Activated CD8-positive, alpha-beta T cell treated with anti-CD3 and anti-CD28 coated beads, Interleukin-2, amount 10 ng/mL, durations not matched to agents 7 days and 5 days (primary cell): ENCODE data around the gene PDZK1IP1. TPM values are rescaled to one million over a fixed set of nuclear protein-coding genes. Genes with fewer than 3 reads are reported as not detected.
A peak's percentile ranks its signal among the peaks of the same experiment; 100 is the strongest.

ENCODE experiments used
- ATAC-seq: fragments of 150-1000 bp; cut with Tn5 transposase; one replicate; pipeline ENCODE4 v1.10.0; 2021; ENCODE audit warnings: moderate library complexity
- CTCF ChIA-PET: fragments of 350-600 bp; sonication (Branson Sonifier 250); formaldehyde crosslinking; loops from one replicate; lab custom pipeline; 2021; ENCODE audit warnings: antibody characterized with exemption; lab: Charles Lee
- POLR2A ChIA-PET: fragments of 350-600 bp; sonication (Branson Sonifier 250); formaldehyde crosslinking; loops from one replicate; lab custom pipeline; 2021; ENCODE audit warnings: antibody characterized with exemption; lab: Charles Lee
- DNase-seq: peaks from one replicate; pipeline ENCODE4 v3.0.0-alpha.2; 2020
- H3K27ac Mint-ChIP-seq: one replicate; pipeline ENCODE4 v1.8.0; 2021; ENCODE audit warnings: mild to moderate bottlenecking, mixed read lengths
- H3K27me3 Mint-ChIP-seq: one replicate; pipeline ENCODE4 v1.8.0; 2021; ENCODE audit warnings: low read depth, mixed read lengths
- H3K36me3 Mint-ChIP-seq: one replicate; pipeline ENCODE4 v1.8.0; 2021; ENCODE audit warnings: low read depth, mixed read lengths
- H3K4me1 Mint-ChIP-seq: one replicate; pipeline ENCODE4 v1.8.0; 2021; ENCODE audit warnings: low read depth, mixed read lengths
- H3K4me3 Mint-ChIP-seq: one replicate; pipeline ENCODE4 v1.8.0; 2021; ENCODE audit warnings: mild to moderate bottlenecking, mixed read lengths
- H3K9me3 Mint-ChIP-seq: one replicate; pipeline ENCODE4 v1.8.0; 2022; ENCODE audit warnings: mixed read lengths; ENCODE audit not compliant: insufficient read depth
- total RNA-seq, 2 experiments: library from RNA; stranded (reverse); gene quantifications; one replicate each; pipeline ENCODE4 v1.2.3, GENCODE V29; 2021

The PDZK1IP1 gene
- not detected for total RNA-seq

GRCh38 chr1:47189844-47190508, at the start of gene PDZK1IP1:
Gene PDZK1IP1, minus strand, starts transcription at chr1:47190036. Its CDS starts 104 bp downstream, at chr1:47189932.
- POLR2A ChIA-PET = no interaction called here
- Mint-ChIP-seq H3K4me3 (no peak within 1 kb of the TSS), H3K9me3 (no peaks in the 10 kb centered on the region), H3K36me3 (no peaks in the 10 kb centered on the region), H3K27ac (no peak within 1 kb of the TSS), H3K27me3 (peaks cover 3% of the 10 kb centered on the region), H3K4me1 (no peaks in the 10 kb centered on the region)
- CTCF ChIA-PET = interaction anchor here (0.6 to 3.7 kb wide), 4 partner anchors 11 to 247 kb away, joined by 3 to 26 read pairs (median 6); no protein-coding TSS in a partner anchor
- no peak for ATAC-seq
- no peak for DNase-seq

GRCh38 chr1:47238935-47239592, 49.2 kb upstream of the PDZK1IP1 start:
- no peaks in the 10 kb centered on the region for H3K36me3 Mint-ChIP-seq
- DNase-seq (no peak), ATAC-seq (no peak)
- CTCF ChIA-PET = interaction anchor here (1.0 to 1.6 kb wide), 2 partner anchors 60 to 199 kb away, joined by 3 to 5 read pairs; partner anchors contain the start of gene FOXD2
- H3K4me1 Mint-ChIP-seq = peaks cover 13% of the 10 kb centered on the region
- POLR2A ChIA-PET = no interaction called here
- H3K9me3 Mint-ChIP-seq = no peaks in the 10 kb centered on the region
- no peak overlapping the region for H3K4me3 Mint-ChIP-seq
- H3K27me3 Mint-ChIP-seq = peaks cover 43% of the 10 kb centered on the region
- no peak overlapping the region for H3K27ac Mint-ChIP-seq

GRCh38 chr1:47235806-47236205, 46.0 kb upstream of the PDZK1IP1 start:
- DNase-seq (no peak), ATAC-seq (no peak)
- no peaks in the 10 kb centered on the region for H3K9me3 Mint-ChIP-seq
- H3K36me3 Mint-ChIP-seq = no peaks in the 10 kb centered on the region
- ChIA-PET CTCF (interaction anchor here (1.3 to 2.9 kb wide), 2 partner anchors 27 to 44 kb away, joined by 4 to 11 read pairs; no protein-coding TSS in a partner anchor), POLR2A (interaction anchor here (0.6 kb wide), 1 partner anchor 9 kb away, joined by 3 read pairs; no protein-coding TSS in a partner anchor)
- no peak overlapping the region for H3K27ac Mint-ChIP-seq
- peaks cover 28% of the 10 kb centered on the region for H3K4me1 Mint-ChIP-seq
- H3K27me3 Mint-ChIP-seq = peaks cover 58% of the 10 kb centered on the region
- H3K4me3 Mint-ChIP-seq = no peak overlapping the region

- H3K4me1 Mint-ChIP-seq = peaks cover 33% of the 10 kb centered on the region
- no peaks in the 10 kb centered on the region for H3K9me3 Mint-ChIP-seq
- ATAC-seq = no peak
- ChIA-PET POLR2A (interaction anchor here (0.6 kb wide), 1 partner anchor 9 kb away, joined by 3 read pairs; no protein-coding TSS in a partner anchor), CTCF (interaction anchor here (1.3 to 2.9 kb wide), 2 partner anchors 28 to 43 kb away, joined by 4 to 11 read pairs; no protein-coding TSS in a partner anchor)
- no peaks in the 10 kb centered on the region for H3K36me3 Mint-ChIP-seq
- H3K27ac Mint-ChIP-seq = no peak overlapping the region
- peaks cover 61% of the 10 kb centered on the region for H3K27me3 Mint-ChIP-seq
- H3K4me3 Mint-ChIP-seq = no peak overlapping the region
- no peak for DNase-seq
Measured at GRCh38 chr1:47235241-47235681, 45.4 kb upstream of the PDZK1IP1 start.

DNA sequence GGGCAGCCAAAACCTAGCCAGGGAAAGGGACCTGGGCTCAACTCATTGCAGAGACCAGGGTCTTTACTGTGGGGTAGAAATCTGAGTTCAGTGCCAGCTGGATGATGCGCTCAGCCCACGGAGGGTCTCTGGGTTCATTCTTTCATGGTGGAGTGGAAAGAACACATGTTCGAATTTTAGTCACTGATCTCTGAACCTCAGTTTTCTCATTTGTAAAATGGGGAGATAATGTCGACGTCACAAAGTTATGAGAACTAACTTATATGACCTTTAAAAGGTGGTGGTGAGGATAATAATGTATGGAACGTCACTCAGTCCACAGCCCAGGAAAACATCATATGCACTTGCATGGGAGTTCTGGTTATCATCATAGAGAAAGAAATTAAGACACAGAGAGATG, 43.4 kb upstream of the PDZK1IP1 start:
- H3K9me3 Mint-ChIP-seq = no peaks in the 10 kb centered on the region
- H3K27me3 Mint-ChIP-seq = peaks cover 78% of the 10 kb centered on the region
- no peaks in the 10 kb centered on the region for H3K36me3 Mint-ChIP-seq
- H3K27ac Mint-ChIP-seq = no peak overlapping the region
- ChIA-PET CTCF (interaction anchor here (1.3 kb wide), 1 partner anchor 204 kb away, joined by 3 read pairs; no protein-coding TSS in a partner anchor), POLR2A (no interaction called here)
- no peak for ATAC-seq
- H3K4me1 Mint-ChIP-seq = peaks cover 32% of the 10 kb centered on the region
- no peak for DNase-seq
- H3K4me3 Mint-ChIP-seq = no peak overlapping the region

- H3K36me3 Mint-ChIP-seq = no peaks in the 10 kb centered on the region
- peaks cover 82% of the 10 kb centered on the region for H3K27me3 Mint-ChIP-seq
- H3K9me3 Mint-ChIP-seq = no peaks in the 10 kb centered on the region
- H3K4me3 Mint-ChIP-seq = peak within 1 kb of the TSS; percentile 32
- H3K4me1 Mint-ChIP-seq = peaks cover 32% of the 10 kb centered on the region
- DNase-seq (no peak), ATAC-seq (no peak)
- ChIA-PET POLR2A (no interaction called here), CTCF (interaction anchor here (1.3 kb wide), 1 partner anchor 205 kb away, joined by 3 read pairs; no protein-coding TSS in a partner anchor)
- no peak within 1 kb of the TSS for H3K27ac Mint-ChIP-seq
Measured at GRCh38 chr1:47232187-47232874, 42.5 kb upstream of the PDZK1IP1 start, which contains the start of gene TAL1. Gene TAL1, minus strand, starts transcription at chr1:47232225. Its CDS starts 6,337 bp downstream, at chr1:47225888.

DNA sequence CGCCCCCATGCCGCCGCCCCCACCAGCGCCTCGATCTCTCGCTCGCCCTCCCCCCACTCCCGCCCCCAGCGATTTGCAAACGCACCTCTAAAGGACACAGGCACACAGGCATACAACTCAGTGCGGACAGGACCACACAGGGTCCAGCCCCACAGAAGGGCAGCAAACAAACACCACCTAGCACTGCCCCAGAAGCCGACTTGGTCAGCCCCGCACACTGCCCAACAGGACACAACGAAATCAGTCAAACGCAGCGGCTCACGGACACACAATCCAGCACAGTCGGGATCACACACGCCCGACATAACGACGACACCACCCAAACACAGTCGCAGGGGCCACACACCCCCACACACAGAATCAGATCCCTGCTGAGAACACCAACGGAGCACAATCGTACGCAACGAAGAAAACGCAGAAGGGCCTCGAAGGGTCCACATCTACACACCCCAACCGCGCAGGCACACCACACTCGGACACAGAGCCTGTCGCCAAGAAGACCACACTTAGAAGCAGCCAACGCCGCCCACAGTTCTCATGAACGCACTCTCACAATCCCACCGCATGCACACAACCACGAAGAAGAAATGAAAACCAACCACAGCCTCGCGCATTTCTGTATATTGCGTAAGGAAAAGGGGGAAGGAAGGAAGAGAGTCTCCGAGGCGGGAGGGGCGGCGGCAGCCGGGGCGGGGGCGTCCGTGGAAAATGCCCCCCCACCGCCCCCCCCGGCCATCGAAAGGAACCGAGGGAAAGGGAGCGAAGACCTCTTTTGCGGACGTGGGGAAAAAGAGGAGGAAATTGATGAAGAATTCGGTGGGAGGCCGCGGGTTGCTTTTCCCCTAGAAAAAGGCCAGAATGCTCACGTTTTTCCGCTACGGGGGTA, 41.7 kb upstream of the PDZK1IP1 start:
- Mint-ChIP-seq H3K4me3 (peak overlapping the region; percentile 32), H3K27me3 (peaks cover 87% of the 10 kb centered on the region), H3K36me3 (no peaks in the 10 kb centered on the region), H3K27ac (no peak overlapping the region), H3K4me1 (peaks cover 32% of the 10 kb centered on the region), H3K9me3 (no peaks in the 10 kb centered on the region)
- ChIA-PET POLR2A (no interaction called here), CTCF (interaction anchor here (1.0 kb wide), 1 partner anchor 39 kb away, joined by 4 read pairs; no protein-coding TSS in a partner anchor)
- DNase-seq (no peak), ATAC-seq (no peak)

- no peak for ATAC-seq
- H3K27ac Mint-ChIP-seq = no peak overlapping the region
Measured at GRCh38 chr1:47230692-47231300, 41.0 kb upstream of the PDZK1IP1 start.

DNA sequence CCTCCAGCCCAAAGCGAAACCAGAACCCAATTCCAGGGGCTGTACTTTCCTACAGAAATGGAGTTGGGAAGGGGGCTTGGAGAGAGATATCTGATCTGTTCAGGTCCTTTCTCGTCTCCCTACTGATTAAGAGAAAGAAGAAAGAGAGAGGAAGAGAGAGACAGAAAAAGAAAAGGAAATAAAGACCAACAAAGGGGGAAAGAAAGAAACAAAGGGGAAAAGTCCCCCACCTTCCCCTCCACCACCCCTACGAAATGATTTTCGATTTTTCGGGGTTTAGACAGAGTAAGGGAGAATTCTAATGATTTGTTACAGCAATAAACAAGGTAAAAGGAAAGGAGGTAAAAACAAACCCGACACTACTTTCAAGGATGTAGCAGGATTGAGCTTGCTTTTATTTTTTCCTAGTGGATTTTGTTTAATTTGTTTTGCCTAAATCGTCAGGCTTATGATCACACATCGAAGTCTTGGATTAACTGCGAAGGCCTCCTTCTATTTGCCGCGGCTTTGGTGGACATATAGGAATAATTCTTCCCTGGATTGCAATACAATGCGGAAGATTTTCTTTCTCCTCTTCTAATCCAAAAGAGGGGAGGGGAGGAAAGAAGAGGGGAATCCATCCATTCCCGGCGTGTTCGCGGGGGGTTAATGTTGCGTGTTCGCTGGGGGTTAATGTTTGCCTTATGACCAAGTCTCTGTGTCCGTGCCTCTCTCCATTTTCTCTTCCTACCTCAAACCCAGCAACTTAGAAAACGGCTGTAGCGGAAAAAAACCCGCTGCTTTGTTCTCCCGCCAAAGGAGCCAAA, 40.3 kb upstream of the PDZK1IP1 start:
- peak overlapping the region; percentile 22 for H3K4me3 Mint-ChIP-seq
- H3K27ac Mint-ChIP-seq = no peak overlapping the region
- H3K4me1 Mint-ChIP-seq = peaks cover 32% of the 10 kb centered on the region
- ChIA-PET CTCF (interaction anchor here (1.0 kb wide), 1 partner anchor 37 kb away, joined by 4 read pairs; no protein-coding TSS in a partner anchor), POLR2A (no interaction called here)
- ATAC-seq (no peak), DNase-seq (no peak)
- H3K36me3 Mint-ChIP-seq = no peaks in the 10 kb centered on the region
- no peaks in the 10 kb centered on the region for H3K9me3 Mint-ChIP-seq
- peaks cover 88% of the 10 kb centered on the region for H3K27me3 Mint-ChIP-seq

More at GRCh38 chr1:47230692-47231300, 41.0 kb upstream of the PDZK1IP1 start:
- Mint-ChIP-seq H3K36me3 (no peaks in the 10 kb centered on the region), H3K4me1 (peaks cover 34% of the 10 kb centered on the region), H3K4me3 (no peak overlapping the region), H3K9me3 (no peaks in the 10 kb centered on the region), H3K27me3 (peaks cover 88% of the 10 kb centered on the region)
- ChIA-PET POLR2A (no interaction called here), CTCF (interaction anchor here (1.0 kb wide), 1 partner anchor 38 kb away, joined by 4 read pairs; no protein-coding TSS in a partner anchor)
- DNase-seq = no peak
